Testis (tissue), 3 donors: ENCODE results near the gene VPS11. TPM values are rescaled to one million over a fixed set of nuclear protein-coding genes. Genes with fewer than 3 reads are reported as not detected.
"Not testable (repeated sequence)": the region's sequence is repeated elsewhere in the genome, so short reads cannot be mapped to it uniquely, and the experiment has no call there.

Experiments used
- DNase-seq: peaks from one replicate; pipeline ENCODE4 v3.0.0-alpha.2; 2019
- H3K27ac ChIP-seq, 2 donors: fragments of 200-600 bp; sonication (generic); one replicate each; pipeline ENCODE4 v1.5.1; 2019
- H3K27me3 ChIP-seq: fragments of 200-600 bp; sonication (generic); one replicate; pipeline ENCODE4 v1.5.1; 2019
- H3K36me3 ChIP-seq: fragments of 200-600 bp; sonication (generic); one replicate; pipeline ENCODE4 v1.5.1; 2017; ENCODE audit warnings: low read depth; ENCODE audit errors: missing control alignments
- H3K4me1 ChIP-seq: fragments of 200-600 bp; sonication (generic); one replicate; pipeline ENCODE4 v1.5.1; 2019
- H3K4me3 ChIP-seq, 2 donors: fragments of 200-600 bp; sonication (generic); one replicate each; pipeline ENCODE4 v1.5.1; 2017 to 2019
- H3K9me3 ChIP-seq: fragments of 200-600 bp; sonication (generic); one replicate; pipeline ENCODE4 v1.5.1; 2017
- CTCF ChIP-seq, 3 experiments: fragments of 450-650 bp in 2 of 3; fragments of 200-600 bp in 1 of 3; sonication (generic) in 1 of 3; IDR thresholded peaks; one replicate each; pipeline ENCODE4 v1.5.1; 2016 to 2019; ENCODE audit warnings: antibody characterized with exemption in 3 of 3, mild to moderate bottlenecking in 2 of 3, moderate library complexity in 1 of 3
- POLR2A ChIP-seq: fragments of 450-650 bp; IDR thresholded peaks from one replicate; pipeline ENCODE4 v1.6.1; 2017; ENCODE audit warnings: antibody characterized with exemption, mild to moderate bottlenecking, moderate library complexity
- WGBS, 2 donors: methylation state at CpG; one replicate each; pipeline ENCODE4 v1.1.5; 2018; 5-methylcytosine and 5-hydroxymethylcytosine counted together
- intact Hi-C: fragments of 100-400 bp; cut with DNase I; formaldehyde crosslinking; loops from one replicate; pipeline ENCODE4 v1.15.1; 2023; ENCODE audit warnings: low total_unique reads
- polyA plus RNA-seq: library from polyadenylated mRNA; stranded (reverse); fragments of 350-450 nt; fragmentation: Illumina TruSeq; extraction: RNeasy Lipid Tissue Mini Kit (QIAGEN cat#74804); gene quantifications from one replicate; pipeline ENCODE4 v1.2.3, GENCODE V29; 2014; ENCODE audit warnings: low read depth, low replicate concordance; ENCODE audit not compliant: insufficient read depth
- total RNA-seq, 2 donors: library from RNA; depleted of rRNA; stranded (reverse); fragments of >200 nt; gene quantifications; one replicate each; pipeline ENCODE4 v1.2.3, GENCODE V29; 2016

The VPS11 gene
- total and polyA plus RNA-seq, 3 donors from 2014 or later = 50.7 to 60.5 (median 56.7) TPM

GRCh38 chr11:119099711-119100110 lies 32.1 kb downstream of the VPS11 start:
- intact Hi-C loops = loop anchor here (5.0 to 10.0 kb wide), 2 partner anchors 42 to 85 kb away; partner anchors contain the start of genes HYOU1 and NHERF4
- Histone ChIP-seq H3K27me3 (no peaks in the 10 kb centered on the region), H3K9me3 (no peaks in the 10 kb centered on the region), H3K27ac (no peak overlapping the region), H3K4me1 (peaks cover 32% of the 10 kb centered on the region), H3K36me3 (no peaks in the 10 kb centered on the region), H3K4me3 (no peak overlapping the region)
- no peak for TF ChIP-seq POLR2A
- no peak for TF ChIP-seq CTCF (IDR thresholded peaks at IDR 0.05)
- 81 to 83% methylated on average over 6 of the region's 6 CpGs for WGBS, 2 donors
- no peak for DNase-seq

GRCh38 chr11:119100246-119100970 lies 32.8 kb downstream of the VPS11 start:
- Histone ChIP-seq H3K27ac (no peak overlapping the region), H3K36me3 (no peaks in the 10 kb centered on the region), H3K27me3 (no peaks in the 10 kb centered on the region), H3K4me3 (peak overlapping the region in 1 of 2 donors; percentile 85), H3K9me3 (no peaks in the 10 kb centered on the region), H3K4me1 (peaks cover 32% of the 10 kb centered on the region)
- WGBS, 2 donors = 49 to 50% methylated on average over 11 of the region's 11 CpGs
- TF ChIP-seq CTCF (IDR thresholded peaks at IDR 0.05) (peak in 1 of 3 experiments; percentile 17), POLR2A (no peak)
- intact Hi-C loops = no loop called here
- DNase-seq = no peak

- 1 to 2% methylated on average over 10 to 29 of the region's 29 CpGs for WGBS, 2 donors
- Histone ChIP-seq H3K27me3 (no peaks in the 10 kb centered on the region), H3K4me3 (peak overlapping the region; percentile 76 to 85), H3K36me3 (no peaks in the 10 kb centered on the region), H3K9me3 (no peaks in the 10 kb centered on the region), H3K4me1 (peaks cover 32% of the 10 kb centered on the region), H3K27ac (peak overlapping the region; percentile 84 to 93)
- intact Hi-C loops = no loop called here
- DNase-seq = no peak
- no peak for TF ChIP-seq CTCF (IDR thresholded peaks at IDR 0.05)
- no peak for TF ChIP-seq POLR2A
Observed at GRCh38 chr11:119100994-119101758, 33.6 kb downstream of the VPS11 start.

GRCh38 chr11:119101759-119102423 lies 34.3 kb downstream of the VPS11 start, which contains the start of gene DPAGT1:
Gene DPAGT1, minus strand, starts transcription at chr11:119101853. Its CDS starts 198 bp downstream, at chr11:119101655.
- H3K9me3 ChIP-seq = no peaks in the 10 kb centered on the region
- peak; percentile 97 for DNase-seq
- TF ChIP-seq CTCF (IDR thresholded peaks at IDR 0.05) (no peak), POLR2A (no peak)
- 0% methylated on average over 32 of the region's 32 CpGs for WGBS, 2 donors
- H3K36me3 ChIP-seq = no peaks in the 10 kb centered on the region
- peak within 1 kb of the TSS; percentile 76 to 85 for H3K4me3 ChIP-seq
- H3K27ac ChIP-seq = peak within 1 kb of the TSS; percentile 84 to 93
- intact Hi-C loops = no loop called here
- no peaks in the 10 kb centered on the region for H3K27me3 ChIP-seq
- peaks cover 39% of the 10 kb centered on the region for H3K4me1 ChIP-seq

GRCh38 chr11:119103161-119103664 lies 35.6 kb downstream of the VPS11 start:
- intact Hi-C loops, H3K36me3 ChIP-seq, H3K9me3 ChIP-seq, H3K27me3 ChIP-seq, DNase-seq: not testable (repeated sequence)
- 68 to 73% methylated on average over 18 of the region's 18 CpGs for WGBS, 2 donors
- peak overlapping the region; percentile 76 to 85 for H3K4me3 ChIP-seq
- peaks cover 39% of the 10 kb centered on the region for H3K4me1 ChIP-seq
- H3K27ac ChIP-seq = peak overlapping the region; percentile 84 to 93
